Ovary (tissue), 3 donors: ENCODE results near the gene MICOS13.

ENCODE experiments used
- CTCF ChIP-seq, 3 donors: fragments of 450-650 bp in 2 of 3; fragments of 200-600 bp in 1 of 3; IDR thresholded peaks; one replicate each; pipeline versions ENCODE4 v1.5.1 to v1.8.0; 2016 to 2022; ENCODE audit warnings: antibody characterized with exemption in 3 of 3, mild to moderate bottlenecking in 1 of 3
- POLR2A ChIP-seq: fragments of 450-650 bp; IDR thresholded peaks from one replicate; pipeline ENCODE4 v1.6.1; 2017; ENCODE audit warnings: antibody characterized with exemption, mild to moderate bottlenecking, moderate library complexity
- donor health status: DM: no; HTN: no; CAD: no.

DNA sequence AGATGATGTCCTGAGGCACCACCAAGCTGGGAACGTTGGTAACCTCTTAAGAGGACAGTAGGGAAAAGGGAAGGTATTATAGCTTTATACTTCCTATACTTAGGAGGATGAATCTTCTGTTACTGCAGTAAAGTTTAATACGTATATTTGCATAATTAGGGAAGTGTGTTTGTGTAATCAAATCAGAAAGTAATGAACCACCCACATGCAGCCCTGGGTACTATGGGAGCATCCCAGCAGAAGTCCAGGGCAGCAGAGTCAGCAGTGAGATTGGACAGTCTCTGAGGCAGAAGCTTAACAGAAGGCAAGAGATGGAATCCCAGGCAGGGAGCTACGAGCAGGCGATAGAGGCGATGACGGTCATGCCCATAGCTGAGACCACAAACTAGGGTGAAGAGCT, 44.9 kb downstream of the MICOS13 start:
- no peak for TF ChIP-seq CTCF (IDR thresholded peaks at IDR 0.05)
- TF ChIP-seq POLR2A = no peak
